ENCODE results near the gene ASF1B.

DNA sequence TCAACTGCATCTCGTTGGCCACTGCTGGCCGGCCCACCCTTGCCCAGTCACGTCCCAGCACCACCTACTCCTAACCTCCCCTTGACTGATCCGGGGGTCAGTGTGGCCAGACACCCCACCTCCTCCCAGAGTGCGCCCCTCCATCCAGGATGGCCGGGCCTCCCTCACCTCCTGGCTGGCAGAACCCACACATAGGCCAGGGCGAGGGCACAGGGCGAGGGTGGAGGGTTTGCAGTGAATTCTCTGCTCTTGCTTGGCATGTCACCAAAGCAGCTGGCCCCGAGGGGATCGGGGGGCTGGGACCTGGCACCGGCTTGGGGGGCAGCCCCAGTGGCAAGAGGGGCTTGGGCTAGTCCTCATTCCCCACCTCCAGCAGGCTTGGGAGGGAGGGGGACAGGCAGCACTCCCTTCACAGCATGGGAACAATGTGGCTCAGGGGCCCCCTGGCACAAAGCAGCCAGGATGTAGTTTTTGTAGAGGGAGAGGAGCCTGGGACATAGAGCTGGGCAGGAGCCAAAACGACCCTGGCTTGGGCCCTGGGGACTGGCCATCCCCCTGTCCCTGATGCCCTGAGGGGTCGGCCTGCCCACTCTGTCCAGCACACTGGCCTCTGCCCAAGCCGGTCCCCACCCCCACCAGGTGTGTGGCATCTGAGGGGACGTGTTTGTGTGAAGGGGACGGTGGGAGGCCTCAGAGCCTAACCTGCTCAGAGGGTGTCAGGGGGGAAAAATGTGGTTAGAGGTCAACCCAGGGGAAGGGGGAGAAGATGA lies 28.5 kb upstream of the ASF1B start:
- TF ChIP-seq, protein P1, sequence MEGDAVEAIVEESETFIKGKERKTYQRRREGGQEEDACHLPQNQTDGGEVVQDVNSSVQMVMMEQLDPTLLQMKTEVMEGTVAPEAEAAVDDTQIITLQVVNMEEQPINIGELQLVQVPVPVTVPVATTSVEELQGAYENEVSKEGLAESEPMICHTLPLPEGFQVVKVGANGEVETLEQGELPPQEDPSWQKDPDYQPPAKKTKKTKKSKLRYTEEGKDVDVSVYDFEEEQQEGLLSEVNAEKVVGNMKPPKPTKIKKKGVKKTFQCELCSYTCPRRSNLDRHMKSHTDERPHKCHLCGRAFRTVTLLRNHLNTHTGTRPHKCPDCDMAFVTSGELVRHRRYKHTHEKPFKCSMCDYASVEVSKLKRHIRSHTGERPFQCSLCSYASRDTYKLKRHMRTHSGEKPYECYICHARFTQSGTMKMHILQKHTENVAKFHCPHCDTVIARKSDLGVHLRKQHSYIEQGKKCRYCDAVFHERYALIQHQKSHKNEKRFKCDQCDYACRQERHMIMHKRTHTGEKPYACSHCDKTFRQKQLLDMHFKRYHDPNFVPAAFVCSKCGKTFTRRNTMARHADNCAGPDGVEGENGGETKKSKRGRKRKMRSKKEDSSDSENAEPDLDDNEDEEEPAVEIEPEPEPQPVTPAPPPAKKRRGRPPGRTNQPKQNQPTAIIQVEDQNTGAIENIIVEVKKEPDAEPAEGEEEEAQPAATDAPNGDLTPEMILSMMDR (IDR thresholded peaks at IDR 0.05) = no peak
- TF ChIP-seq EZH2 (IDR thresholded peaks at IDR 0.05; ENCODE audit: borderline replicate concordance, insufficient read depth, low read depth, low read length, poor library complexity, severe bottlenecking) = no peak
